T-helper 1 cell (primary cell): ENCODE results near the gene CERK.
"Not testable (repeated sequence)": the region's sequence is repeated elsewhere in the genome, so short reads cannot be mapped to it uniquely, and the experiment has no call there.

Source experiments
- DNase-seq, 5 donors: peaks; one replicate each; pipeline ENCODE4 v3.0.0-alpha.2; 2012 to 2020
- total RNA-seq, 4 donors: gene quantifications; one replicate each; lab custom pipeline; 2026; lab: John Stamatoyannopoulos, UW

CERK gene
- total RNA-seq, result 160 to 196 (median 171) reads per million in 4 donors

GRCh38 chr22:46737976-46738646 is at the start of gene CERK:
TSS of gene CERK (minus strand) at chr22:46738252. CDS start at chr22:46738148, 104 bp downstream.
- DNase-seq, result peak; percentile 55 to 71 (median 68)

DNA sequence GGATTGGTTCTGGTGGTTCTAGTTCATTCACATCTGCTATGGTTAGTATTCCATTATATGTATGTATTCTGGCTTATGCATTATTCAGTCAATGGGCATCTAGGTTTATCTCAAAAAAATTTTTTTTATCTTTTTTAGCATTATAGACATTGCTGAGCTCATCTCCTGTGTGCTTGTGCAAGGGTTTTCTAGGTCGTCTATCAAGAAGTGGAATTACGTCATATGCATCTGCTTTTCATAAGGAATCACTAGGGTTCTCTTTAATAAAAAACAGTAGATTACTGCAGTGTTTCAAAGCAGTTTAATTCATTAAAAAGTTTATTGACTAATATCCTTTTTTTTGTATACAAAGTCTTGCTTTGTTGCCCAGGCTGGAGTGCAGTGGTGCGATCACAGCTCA is 45.7 kb upstream of the CERK start:
- DNase-seq, result no peak

DNA sequence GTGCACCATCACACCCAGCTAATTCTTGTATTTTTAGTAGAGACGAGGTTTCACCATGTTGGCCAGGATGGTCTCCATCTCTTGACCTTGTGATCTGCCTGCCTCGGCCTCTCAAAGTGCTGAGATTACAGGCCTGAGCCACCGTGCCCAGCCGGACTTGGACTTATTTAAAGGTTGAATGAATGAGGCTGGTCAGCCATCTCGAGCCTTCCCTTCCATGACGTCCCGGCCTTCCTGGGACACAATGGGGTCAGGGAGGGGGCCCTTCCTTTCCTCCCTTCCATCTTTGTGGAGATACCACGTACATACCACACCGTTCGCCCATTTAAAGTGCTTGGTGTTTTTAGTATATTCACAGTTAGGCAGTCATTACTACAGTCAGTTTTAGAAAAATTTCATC is 44.1 kb upstream of the CERK start:
- not testable (repeated sequence) for DNase-seq

DNA sequence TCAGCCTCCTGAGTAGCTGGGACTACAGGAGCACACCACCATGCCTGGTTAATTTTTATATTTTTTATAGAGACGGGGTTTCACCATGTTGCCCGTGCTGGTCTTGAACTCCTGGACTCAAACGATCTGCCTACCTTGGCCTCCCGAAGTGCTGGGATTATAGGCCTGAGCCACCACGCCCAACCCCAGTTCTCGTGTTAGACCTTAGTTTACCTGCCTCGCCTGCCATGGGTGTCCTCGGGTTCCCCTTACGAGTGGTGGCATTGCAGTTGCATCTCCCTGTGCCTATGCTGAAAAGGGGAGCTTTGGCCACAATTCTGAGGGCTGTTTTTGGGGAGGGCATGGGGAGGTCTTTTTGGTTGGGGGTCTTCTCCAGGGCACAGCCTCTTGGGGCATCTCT is 43.2 kb upstream of the CERK start:
- DNase-seq, result no peak

DNA sequence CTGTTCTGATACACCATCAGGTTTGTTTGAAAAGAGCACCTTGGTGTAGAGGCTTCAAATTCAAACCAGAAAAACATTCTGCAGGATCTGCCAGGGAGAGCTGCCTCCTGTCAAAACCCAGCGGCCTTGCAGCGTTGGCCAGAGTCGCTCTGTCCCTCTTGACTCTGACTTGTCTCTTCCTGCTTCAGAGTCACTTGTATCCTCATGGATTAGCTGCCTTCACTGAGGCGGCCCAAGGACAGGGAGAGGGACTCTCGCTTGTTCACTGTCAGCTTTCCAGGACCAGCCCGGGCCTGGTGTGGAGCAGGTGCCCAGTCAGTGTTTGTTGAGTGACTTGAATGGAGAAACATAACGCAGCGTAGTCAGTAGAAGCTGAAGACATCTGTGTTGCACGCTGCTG is 42.4 kb upstream of the CERK start:
- no peak for DNase-seq

GRCh38 chr22:46779651-46780050 is 41.6 kb upstream of the CERK start:
- no peak for DNase-seq

DNA sequence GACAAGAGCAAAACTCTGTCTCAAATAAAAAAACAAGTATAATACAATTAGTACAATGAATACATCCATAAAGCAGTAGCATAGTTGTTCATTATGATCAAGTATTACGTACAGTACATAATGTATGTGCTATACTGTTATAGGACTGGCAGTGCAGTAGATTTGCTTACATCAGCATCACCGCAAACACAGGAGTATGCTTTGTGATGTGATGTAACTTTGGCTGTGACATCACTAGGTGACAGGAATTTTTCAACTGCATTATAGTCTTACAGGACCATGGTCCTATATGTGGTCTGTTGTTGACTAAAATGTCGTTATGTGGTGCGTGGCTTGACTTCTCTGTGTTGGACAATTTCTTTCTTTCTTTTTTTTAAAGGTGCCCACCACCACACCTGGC is 41.0 kb upstream of the CERK start:
- DNase-seq, result no peak

DNA sequence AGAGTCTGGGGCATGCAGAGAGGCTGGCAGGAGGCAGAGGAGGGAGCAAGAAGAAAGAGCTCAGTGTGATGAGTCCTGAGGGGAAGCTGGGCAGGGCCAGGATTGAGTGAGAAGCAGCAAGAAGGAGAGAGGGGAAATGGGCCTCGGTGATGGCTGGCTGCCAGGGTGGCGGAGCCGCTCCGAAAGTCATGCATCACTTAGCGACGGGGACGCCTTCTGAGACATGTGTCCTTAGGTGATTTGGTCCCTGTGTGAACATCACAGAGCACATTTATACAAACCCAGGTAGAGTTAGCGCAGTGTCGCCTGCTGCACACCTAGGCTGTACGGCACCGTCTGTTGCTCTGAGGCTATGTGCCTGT is 39.5 kb upstream of the CERK start:
- DNase-seq, result no peak

DNA sequence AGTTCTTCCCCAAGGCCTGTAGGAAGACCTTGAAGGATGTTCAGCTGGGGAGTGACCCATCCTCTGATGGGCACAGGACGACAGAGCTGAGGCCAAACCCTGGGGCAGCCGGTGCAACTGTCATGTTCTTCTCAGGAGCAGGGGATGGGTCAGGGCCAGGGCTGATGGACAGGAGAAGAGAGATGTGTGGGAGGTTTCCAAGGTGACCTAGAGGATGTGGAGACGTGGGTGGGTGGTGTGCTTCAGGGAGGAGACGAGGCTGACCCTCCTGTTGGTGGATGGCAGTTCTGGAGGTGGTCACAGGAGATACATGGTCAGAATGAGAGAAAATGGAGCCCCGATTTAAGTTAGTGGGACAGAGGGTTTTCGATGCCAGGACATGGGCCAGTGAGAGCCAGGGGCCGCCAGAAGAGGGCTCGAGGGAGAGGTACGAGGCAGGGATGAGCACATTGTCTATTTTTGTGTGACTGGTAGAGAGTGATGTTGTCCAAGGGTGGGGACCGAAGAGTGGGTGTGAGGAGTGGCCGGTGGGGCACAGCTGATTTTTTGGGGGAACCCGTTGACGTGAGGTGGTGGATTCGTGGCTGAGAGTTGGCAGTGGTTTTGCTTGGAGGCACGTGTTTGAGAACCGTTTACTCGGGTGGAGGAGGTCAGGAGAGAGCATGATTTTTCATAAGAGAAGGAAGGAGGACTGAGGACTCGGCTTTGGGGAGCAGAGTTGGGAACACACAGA is 39.0 kb upstream of the CERK start:
- no peak for DNase-seq

DNA sequence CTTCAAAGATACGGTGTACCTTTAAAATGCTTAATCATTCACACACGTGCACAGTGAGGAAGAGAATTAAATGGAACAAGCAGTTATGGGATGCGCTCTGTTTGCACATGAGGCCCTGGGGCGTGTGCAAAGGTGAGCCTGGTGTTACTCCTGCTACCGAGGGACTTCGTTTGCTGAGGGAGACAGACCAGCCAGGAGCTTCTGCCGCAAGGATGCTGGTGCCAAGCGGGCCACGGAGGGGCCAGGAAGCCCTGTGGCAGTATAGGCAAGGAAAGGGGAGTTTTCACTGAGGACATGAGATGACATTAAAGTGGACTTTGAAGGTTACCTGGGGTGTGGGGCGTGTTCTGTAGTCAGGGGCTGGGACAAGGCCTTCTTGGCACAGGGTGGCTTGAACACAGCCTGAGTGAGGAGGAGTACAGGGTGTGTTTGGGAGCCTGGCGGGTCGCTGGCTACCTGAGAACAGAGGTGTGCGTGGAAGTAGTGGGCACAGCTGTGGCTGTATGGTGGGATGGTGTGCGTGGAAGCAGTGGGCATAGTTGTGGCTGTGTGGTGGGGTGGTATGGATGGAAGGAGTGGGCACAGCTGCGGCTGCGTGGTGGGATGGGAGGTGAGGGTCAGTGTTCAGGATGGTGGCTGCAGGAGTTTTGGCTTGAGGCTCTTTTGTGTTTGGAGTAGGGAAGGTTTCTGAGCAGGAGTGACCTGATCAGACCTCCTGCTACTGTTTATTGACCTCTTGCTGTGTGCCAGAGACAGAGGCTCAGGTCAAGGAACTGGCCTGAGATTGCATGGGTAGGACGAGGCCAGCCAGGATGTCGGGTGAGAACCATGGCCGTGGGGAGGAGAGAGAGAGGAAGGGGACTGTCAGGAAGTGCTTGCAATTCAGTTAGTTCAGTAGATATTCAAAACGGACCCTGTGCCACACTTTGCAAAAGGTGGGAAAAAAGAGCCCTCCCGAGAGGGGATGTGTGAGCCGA is 38.1 kb upstream of the CERK start:
- DNase-seq, result no peak

DNA sequence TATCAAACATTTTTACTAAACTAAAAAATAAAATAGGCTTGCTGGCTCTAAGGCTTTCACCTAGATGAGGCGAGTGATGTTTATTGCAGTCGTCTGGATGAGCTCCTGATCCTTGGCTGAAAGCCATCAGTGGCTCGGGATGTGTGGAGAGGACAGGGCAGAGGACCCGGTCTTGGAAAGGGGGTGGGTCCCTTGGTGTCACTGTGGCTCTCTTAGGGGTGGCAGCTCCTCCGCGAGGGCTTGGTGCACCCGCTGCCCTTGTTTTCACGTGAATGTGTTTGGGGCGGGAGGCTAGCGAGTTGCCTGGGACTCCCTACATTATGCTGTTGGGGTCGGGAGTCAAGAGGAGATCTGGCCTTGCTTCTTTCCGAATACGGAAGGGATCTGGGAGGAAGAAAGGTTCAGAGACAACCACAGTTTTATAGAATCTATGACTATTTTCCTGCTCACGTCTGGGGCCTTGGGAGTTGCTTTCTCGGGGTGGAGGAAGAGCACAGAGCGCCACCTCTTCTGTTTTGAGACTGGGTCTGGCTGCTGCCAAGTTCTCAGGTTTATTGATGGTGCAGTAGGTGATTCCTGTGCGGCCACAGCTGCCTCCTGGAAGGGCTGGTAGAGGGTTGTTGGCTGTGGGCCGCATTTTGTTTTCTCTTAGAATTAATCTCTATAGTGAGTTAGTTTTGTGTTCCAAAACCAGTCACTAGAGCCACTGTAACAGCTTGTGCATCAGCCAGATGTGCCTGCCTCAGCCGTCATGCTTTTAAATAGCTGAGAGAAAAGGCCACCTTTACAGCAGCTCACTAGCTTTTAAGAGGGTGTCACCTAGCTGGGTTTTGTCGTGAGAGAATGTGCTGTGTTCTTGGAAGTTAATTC is 37.2 kb upstream of the CERK start:
- DNase-seq, result no peak

- DNase-seq, result no peak
Observed at GRCh38 chr22:46774253-46774979, 36.4 kb upstream of the CERK start.

GRCh38 chr22:46773076-46773475 is 35.0 kb upstream of the CERK start:
- DNase-seq, result no peak

- peak in 1 of 5 donors; percentile 21 for DNase-seq
Observed at GRCh38 chr22:46770726-46771125, 32.7 kb upstream of the CERK start.

DNA sequence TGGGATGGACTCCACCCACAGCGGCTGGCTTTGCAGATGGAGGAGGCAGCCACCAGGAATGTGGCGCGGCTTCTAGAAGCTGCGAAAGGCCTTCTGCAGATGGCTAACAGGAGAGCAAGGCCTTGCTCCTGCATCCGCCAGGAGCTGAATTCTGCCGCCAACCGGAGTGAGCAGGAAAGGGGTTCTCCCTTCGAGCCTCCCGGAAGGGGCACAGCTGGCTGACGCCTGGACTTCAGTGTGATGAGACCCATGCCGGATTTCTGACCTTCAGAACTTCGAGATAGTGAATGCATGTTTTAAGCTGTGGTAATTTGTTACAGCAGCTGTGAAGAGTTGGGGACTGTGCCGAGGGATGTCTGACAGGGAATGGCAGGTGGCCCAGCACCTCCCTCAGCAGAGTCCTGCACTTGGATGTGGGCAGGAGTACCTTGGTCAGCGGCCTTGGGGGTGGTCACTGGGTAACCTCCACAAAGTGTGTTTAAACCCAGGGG is 32.1 kb upstream of the CERK start:
- DNase-seq, result no peak

DNA sequence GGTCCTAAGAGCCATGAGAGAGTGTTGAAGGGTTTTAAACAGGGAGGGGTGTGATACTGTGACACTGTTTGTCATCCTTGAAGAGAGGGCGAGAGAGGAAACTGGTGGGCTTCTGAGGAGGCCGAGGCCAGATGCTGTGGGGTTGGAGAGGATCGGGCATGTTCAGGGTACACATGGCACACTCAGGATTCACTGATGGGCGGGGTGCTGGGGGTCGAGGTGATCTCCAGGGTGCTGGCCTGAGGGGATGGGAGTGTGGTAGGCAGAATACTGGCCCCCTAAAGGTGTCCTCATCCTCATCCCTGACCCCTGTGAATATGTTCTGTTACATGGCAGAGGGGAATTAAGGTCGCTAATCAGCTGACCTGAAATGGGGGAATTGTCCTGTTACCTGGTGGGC is 31.7 kb upstream of the CERK start:
- no peak for DNase-seq

DNA sequence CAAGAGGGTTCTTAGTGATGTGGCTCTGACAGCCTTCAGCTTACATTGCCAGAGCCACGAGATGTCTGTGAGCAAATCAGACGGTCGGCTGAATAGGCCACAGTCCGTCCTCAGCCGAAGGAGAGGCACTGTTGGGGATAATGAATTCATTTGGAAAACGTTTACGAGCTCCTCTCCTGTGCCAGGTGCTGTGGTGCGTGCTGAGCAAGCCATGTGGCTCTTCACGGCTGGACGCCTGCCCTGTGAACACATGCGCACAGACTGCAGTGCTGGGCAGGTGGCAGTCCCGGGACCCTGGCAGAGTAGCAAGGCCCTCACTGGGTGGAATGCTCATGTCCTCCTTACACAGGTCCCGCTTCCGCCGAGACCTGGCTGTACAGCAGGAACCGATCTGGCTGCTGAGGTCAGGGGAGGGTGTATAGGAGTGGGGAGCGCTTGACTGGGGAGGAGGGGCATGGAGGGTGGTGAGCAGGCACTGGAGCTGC is 31.2 kb upstream of the CERK start:
- no peak for DNase-seq

GRCh38 chr22:46767249-46767985 is 29.4 kb upstream of the CERK start:
- no peak for DNase-seq

GRCh38 chr22:46766611-46767010 is 28.6 kb upstream of the CERK start:
- DNase-seq, result no peak

DNA sequence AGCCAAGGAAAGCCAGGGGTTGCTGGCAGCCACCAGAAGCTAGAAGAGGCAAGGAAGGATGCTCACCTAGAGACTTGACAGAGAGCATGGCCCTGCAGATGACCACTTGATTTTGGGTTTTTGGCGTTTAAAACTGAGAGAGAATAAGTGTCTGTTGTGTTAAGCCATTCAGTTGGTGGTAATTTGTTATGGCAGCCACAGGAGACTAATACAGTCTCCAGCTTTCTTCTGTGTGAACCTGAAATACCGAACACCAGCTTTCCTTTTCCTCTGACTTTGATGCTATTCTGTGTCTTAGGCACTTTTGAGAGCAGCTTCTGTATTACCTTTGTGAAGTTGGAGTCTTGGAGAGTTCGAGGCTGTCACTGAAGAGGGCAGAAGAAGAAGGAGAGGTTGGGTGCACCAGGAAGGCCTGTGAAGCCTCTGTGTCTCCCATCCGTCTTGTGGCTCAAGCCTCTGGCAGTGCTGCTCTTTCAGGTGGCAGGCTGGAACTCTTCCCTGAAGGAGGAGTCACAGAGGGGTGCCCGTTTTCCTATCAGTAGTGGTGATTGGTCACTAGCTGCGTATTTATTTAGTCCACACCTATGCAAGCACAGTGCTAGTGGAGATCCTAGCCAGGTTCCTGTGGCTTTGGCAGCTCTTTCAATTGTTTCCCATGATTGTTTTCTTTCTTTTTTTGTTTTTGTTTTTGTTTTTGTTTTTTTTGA is 26.9 kb upstream of the CERK start:
- no peak for DNase-seq
